NB4 (cell line): ENCODE measurements around the gene SPATA31D3.
"Not testable (repeated sequence)": the region's sequence is repeated elsewhere in the genome, so short reads cannot be mapped to it uniquely, and the experiment has no call there.

ENCODE experiments used
- DNase-seq: peaks from one replicate; pipeline ENCODE4 v3.0.0; 2010; ENCODE audit warnings: low read depth
- H3K4me3 ChIP-seq: one replicate; pipeline ENCODE4 v1.5.1; 2011; ENCODE audit warnings: mild to moderate bottlenecking, low read depth, low read length, moderate library complexity
- MYC ChIP-seq: IDR thresholded peaks from 2 replicates; pipeline ENCODE4 v1.6.1; 2011; ENCODE audit warnings: low read depth, low read length
- POLR2A ChIP-seq: IDR thresholded peaks from 2 replicates; pipeline ENCODE4 v1.6.1; 2011; ENCODE audit warnings: mild to moderate bottlenecking; ENCODE audit not compliant: insufficient read length; ENCODE audit errors: extremely low read depth
- TF ChIP-seq, protein P1 (sequence below): IDR thresholded peaks from one replicate; pipeline ENCODE4 v1.5.1; 2012; ENCODE audit warnings: low read depth, low read length
- TF ChIP-seq, protein P2 (sequence below): IDR thresholded peaks from 2 replicates; pipeline ENCODE4 v1.6.1; 2011; ENCODE audit warnings: low read depth, low read length

SPATA31D3 gene

DNA sequence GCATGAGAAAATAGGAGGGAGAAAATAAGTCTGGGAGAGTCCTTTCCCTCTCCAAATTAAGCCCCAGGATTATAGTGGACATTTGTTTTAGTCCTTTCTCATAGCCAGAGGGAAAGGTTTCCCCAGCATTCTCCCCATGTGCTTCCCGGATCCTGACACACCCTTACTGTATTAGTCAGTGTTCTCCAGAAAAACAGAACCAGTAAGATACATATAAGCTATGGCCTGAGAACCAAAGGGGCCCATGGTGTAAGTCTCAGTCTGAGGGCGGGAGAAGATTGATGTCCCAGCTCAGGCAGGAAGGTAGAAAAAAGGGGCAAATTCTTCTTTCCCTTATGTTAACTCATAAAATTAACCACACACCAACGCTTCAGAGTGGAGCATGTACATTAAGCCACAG, 40.7 kb upstream of the SPATA31D3 start:
- H3K4me3 ChIP-seq = no peak overlapping the region
- DNase-seq = no peak
- TF ChIP-seq MYC (no peak), POLR2A (no peak)
- TF ChIP-seq, protein P1, sequence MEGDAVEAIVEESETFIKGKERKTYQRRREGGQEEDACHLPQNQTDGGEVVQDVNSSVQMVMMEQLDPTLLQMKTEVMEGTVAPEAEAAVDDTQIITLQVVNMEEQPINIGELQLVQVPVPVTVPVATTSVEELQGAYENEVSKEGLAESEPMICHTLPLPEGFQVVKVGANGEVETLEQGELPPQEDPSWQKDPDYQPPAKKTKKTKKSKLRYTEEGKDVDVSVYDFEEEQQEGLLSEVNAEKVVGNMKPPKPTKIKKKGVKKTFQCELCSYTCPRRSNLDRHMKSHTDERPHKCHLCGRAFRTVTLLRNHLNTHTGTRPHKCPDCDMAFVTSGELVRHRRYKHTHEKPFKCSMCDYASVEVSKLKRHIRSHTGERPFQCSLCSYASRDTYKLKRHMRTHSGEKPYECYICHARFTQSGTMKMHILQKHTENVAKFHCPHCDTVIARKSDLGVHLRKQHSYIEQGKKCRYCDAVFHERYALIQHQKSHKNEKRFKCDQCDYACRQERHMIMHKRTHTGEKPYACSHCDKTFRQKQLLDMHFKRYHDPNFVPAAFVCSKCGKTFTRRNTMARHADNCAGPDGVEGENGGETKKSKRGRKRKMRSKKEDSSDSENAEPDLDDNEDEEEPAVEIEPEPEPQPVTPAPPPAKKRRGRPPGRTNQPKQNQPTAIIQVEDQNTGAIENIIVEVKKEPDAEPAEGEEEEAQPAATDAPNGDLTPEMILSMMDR = no peak
- TF ChIP-seq, protein P2, sequence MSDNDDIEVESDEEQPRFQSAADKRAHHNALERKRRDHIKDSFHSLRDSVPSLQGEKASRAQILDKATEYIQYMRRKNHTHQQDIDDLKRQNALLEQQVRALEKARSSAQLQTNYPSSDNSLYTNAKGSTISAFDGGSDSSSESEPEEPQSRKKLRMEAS = no peak

GRCh38 chr9:81906671-81907070, 36.6 kb upstream of the SPATA31D3 start:
- no peak for DNase-seq
- H3K4me3 ChIP-seq = no peak overlapping the region
- TF ChIP-seq POLR2A = no peak
- TF ChIP-seq, protein P2 = no peak
- TF ChIP-seq, protein P1 = no peak
- no peak for TF ChIP-seq MYC

- no peak overlapping the region for H3K4me3 ChIP-seq
- TF ChIP-seq MYC (no peak), POLR2A (no peak)
- TF ChIP-seq, protein P2 = no peak
- TF ChIP-seq, protein P1 = no peak
- DNase-seq = no peak
Observed at GRCh38 chr9:81912135-81912534, 31.2 kb upstream of the SPATA31D3 start.

DNA sequence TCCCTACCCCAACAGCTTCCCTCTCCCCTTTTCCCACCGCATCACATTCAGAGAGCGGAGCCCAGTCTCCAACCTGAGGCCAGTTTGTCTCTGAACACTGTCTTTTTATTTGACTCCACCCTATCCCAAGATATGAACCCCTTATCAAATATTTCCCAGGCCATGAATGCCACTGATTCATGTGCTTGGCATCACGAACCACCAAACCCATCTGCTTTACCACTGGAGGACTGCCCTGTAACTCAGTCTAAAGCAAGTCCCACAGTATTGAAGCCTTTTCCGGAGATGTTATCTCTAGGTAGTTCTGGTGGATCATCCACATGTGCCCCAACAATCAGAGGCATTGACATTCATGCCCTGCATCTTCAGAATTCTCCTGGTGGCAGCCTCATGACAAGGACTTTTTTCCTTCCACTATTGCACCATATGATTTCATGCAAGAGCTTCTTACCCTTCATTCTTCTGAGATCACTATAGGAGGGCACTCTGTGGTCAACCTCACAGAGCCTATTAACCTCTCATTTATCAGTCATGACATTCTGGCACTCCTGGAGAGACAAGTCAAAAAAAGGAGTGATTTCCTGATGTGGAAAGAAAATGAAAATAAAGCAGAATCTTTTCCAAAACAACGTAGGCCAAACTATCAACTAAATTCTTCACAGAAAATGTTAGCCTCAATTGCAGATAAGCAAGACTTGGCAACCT, 27.3 kb upstream of the SPATA31D3 start:
- H3K4me3 ChIP-seq = no peak overlapping the region
- TF ChIP-seq POLR2A (no peak), MYC (no peak)
- TF ChIP-seq, protein P1 = no peak
- TF ChIP-seq, protein P2 = no peak
- DNase-seq = no peak

DNA sequence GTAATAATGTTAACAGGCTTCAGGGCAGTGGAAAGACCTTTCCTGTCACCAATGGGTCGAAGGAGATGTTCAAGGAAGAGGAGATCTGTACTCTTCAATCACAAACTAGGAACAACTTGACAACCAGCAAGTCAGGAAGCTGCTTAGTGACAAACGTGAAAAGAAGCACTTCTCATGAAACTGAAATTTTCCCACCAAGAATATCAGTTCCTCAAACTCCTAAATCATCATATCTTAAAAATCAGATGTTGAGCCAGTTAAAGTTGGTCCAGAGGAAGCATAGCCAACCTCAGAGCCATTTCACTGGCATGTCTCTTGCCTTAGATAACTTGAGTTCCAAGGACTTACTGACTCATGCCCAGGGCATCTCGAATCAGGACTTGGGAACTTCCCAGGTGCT, 24.8 kb upstream of the SPATA31D3 start:
- H3K4me3 ChIP-seq, DNase-seq: not testable (repeated sequence)

GRCh38 chr9:81928305-81928704, 15.0 kb upstream of the SPATA31D3 start, which contains the start of gene SPATA31D4:
TSS of gene SPATA31D4 (plus strand) at chr9:81928428. CDS start at chr9:81928514, 86 bp downstream.
- DNase-seq, H3K4me3 ChIP-seq: not testable (repeated sequence)

GRCh38 chr9:81930147-81930546, 13.2 kb upstream of the SPATA31D3 start:
- not testable (repeated sequence) for DNase-seq, H3K4me3 ChIP-seq

GRCh38 chr9:81933547-81933946, 9.8 kb upstream of the SPATA31D3 start:
- H3K4me3 ChIP-seq, DNase-seq: not testable (repeated sequence)

- DNase-seq, H3K4me3 ChIP-seq: not testable (repeated sequence)
Observed at GRCh38 chr9:81948650-81949049, 5.3 kb downstream of the SPATA31D3 start.
